Gastroesophageal sphincter (tissue), 4 donors: Measurements from ENCODE around the gene PHF23. TPM values are rescaled to one million over a fixed set of nuclear protein-coding genes. Genes with fewer than 3 reads are reported as not detected.

Source experiments
- ATAC-seq: fragments of 150-250 bp; one replicate; pipeline ENCODE4 v1.9.1; 2016; ENCODE audit warnings: mild to moderate bottlenecking, moderate library complexity
- H3K27ac ChIP-seq, 4 donors: fragments of 200-600 bp; sonication (generic) in 3 of 4; 1 replicate in 3 of 4; 2 replicates in 1 of 4; pipeline ENCODE4 v1.5.1; 2016 to 2019
- H3K27me3 ChIP-seq: fragments of 200-600 bp; sonication (generic); one replicate; pipeline ENCODE4 v1.5.1; 2019
- H3K36me3 ChIP-seq, 2 donors: fragments of 200-600 bp; sonication (generic); one replicate each; pipeline ENCODE4 v1.5.1; 2019; ENCODE audit warnings: control low read depth in 1 of 2
- H3K4me1 ChIP-seq, 3 donors: fragments of 200-600 bp; sonication (generic); 1 replicate in 2 of 3; 2 replicates in 1 of 3; pipeline ENCODE4 v1.5.1; 2016 to 2019; ENCODE audit warnings: control low read depth in 2 of 3
- H3K4me3 ChIP-seq, 2 donors: fragments of 200-600 bp; sonication (generic); one replicate each; pipeline ENCODE4 v1.5.1; 2019; ENCODE audit warnings: mild to moderate bottlenecking in 1 of 2, moderate library complexity in 1 of 2
- H3K9me3 ChIP-seq, 3 donors: fragments of 200-600 bp; sonication (generic); one replicate each; pipeline ENCODE4 v1.5.1; 2017 to 2019; ENCODE audit warnings: control low read depth in 2 of 3
- CTCF ChIP-seq, 4 experiments: fragments of 200-600 bp in 2 of 4; fragments of 450-650 bp in 2 of 4; sonication (generic) in 1 of 4; IDR thresholded peaks; one replicate each; pipeline ENCODE4 v1.5.1; 2017 to 2019; ENCODE audit warnings: antibody characterized with exemption in 4 of 4, mild to moderate bottlenecking in 2 of 4, moderate library complexity in 2 of 4
- EP300 ChIP-seq: sonication (generic); formaldehyde crosslinking; IDR thresholded peaks from one replicate; pipeline ENCODE4 v1.6.1; 2017; ENCODE audit warnings: antibody characterized with exemption, mild to moderate bottlenecking
- POLR2A ChIP-seq, 2 donors: fragments of 450-650 bp; IDR thresholded peaks; one replicate each; pipeline ENCODE4 v1.6.1; 2017; ENCODE audit warnings: antibody characterized with exemption in 2 of 2, mild to moderate bottlenecking in 2 of 2, moderate library complexity in 1 of 2
- POLR2AphosphoS5 ChIP-seq: sonication (generic); formaldehyde crosslinking; IDR thresholded peaks from one replicate; pipeline ENCODE4 v1.6.1; 2017; ENCODE audit warnings: antibody characterized with exemption
- WGBS, 2 donors: methylation state at CpG; one replicate each; pipeline ENCODE4 v1.1.5; 2018; ENCODE audit warnings: low coverage in 1 of 2; 5-methylcytosine and 5-hydroxymethylcytosine counted together
- total RNA-seq, 4 donors: library from RNA; depleted of rRNA; stranded (reverse); fragments of >200 nt; gene quantifications; one replicate each; pipeline ENCODE4 v1.1.0, GENCODE V29; 2016

PHF23 gene
- total RNA-seq, result 10 to 100 TPM; 29.4 to 38.2 (median 31.0) TPM

DNA sequence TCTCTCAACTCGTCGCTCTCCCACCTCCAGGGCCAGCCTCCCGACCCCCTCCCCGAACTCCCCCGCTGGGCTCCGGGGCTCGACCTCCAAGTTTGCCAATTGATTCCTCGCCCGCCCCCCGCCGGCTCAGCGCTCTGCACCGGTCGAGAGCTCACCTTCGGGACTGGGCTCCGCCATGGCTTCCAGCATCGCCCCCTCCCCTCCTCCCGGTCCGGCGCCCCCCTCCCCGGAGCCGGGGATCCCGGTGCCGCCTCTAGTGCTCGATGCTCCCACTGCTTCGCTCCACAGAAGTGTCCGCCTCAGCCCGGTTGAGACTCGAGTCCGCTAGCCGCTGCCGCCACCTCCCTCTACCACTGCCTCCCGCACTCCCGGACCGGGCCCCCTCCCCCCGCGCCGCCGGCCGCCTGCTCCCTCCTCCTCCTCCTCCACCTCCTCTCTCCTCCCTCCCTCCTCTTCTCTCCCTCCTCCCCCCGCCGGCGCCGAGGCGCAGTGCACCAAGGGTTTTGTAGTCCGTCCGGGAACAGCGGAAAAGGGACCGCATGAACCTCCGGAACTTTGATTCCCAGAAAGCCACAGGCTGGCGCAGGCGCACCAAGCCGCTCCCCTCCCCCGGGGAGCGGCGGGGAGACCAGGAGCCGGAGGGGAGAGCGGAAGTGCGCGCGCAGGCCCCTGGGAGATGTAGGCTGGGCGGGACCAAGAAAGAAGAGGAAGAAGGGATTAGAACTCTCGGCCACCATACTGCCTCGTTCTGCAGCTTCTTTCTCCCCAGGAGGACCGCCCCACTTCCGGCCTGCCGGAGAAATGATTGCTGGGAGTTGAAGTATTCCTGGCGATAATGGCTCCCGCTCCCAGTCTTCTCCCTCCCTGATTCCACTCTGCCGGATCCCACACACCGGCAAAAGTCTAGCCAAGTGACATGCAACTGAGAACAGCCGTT lies at the start of gene PHF23:
PHF23 (minus strand) TSS at position 367 of the 937 bp plus-strand sequence; CDS start at position 189, 178 bp downstream.
- peak; percentile 87 for ATAC-seq
- Histone ChIP-seq H3K27me3 (no peaks in the 10 kb centered on the region), H3K4me3 (peak within 1 kb of the TSS; percentile 90 to 99), H3K9me3 (no peaks in the 10 kb centered on the region), H3K27ac (peak within 1 kb of the TSS; percentile 82 to 98 (median 96)), H3K36me3 (peaks cover 0 to 42% of the 10 kb centered on the region in 2 donors), H3K4me1 (peaks cover 8 to 67% (median 33%) of the 10 kb centered on the region in 3 donors)
- 0 to 1% methylated on average over 5 to 15 of the region's 72 CpGs for WGBS, 2 donors
- TF ChIP-seq POLR2AphosphoS5 (peak; percentile 81), POLR2A (IDR thresholded peaks at IDR 0.05) (peak; percentile 40 to 56), CTCF (IDR thresholded peaks at IDR 0.05) (peak in 3 of 4 experiments; percentile 8 to 58 (median 34)), EP300 (no peak)

DNA sequence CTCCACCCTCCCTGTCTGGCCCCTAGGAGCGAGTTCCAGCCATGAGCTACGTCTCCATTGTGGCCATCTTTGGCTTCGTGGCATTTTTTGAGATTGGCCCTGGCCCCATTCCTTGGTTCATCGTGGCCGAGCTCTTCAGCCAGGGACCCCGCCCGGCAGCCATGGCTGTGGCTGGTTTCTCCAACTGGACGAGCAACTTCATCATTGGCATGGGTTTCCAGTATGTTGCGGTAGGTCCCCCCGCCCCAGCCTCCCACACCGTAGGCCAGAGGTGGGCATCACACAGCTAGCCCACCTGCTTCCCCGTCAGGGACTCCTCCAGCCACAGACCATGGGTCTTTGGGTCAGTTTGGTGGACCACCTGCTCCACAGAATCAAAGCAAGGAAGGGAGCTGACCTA lies 46.4 kb upstream of the PHF23 start:
- peak overlapping the region in 3 of 4 donors; percentile 95 to 98 (median 98) for H3K27ac ChIP-seq
- H3K27me3 ChIP-seq, result peaks cover 12% of the 10 kb centered on the region
- no peak for TF ChIP-seq CTCF (IDR thresholded peaks at IDR 0.05)
- TF ChIP-seq EP300, result no peak
- TF ChIP-seq POLR2AphosphoS5, result no peak
- TF ChIP-seq POLR2A (IDR thresholded peaks at IDR 0.05), result no peak
- WGBS, 2 donors, result 60 to 73% methylated on average over 3 to 4 of the region's 12 CpGs
- H3K36me3 ChIP-seq, result peaks cover 0 to 45% of the 10 kb centered on the region in 2 donors
- no peaks in the 10 kb centered on the region for H3K9me3 ChIP-seq
- peaks cover 0 to 95% (median 23%) of the 10 kb centered on the region in 3 donors for H3K4me1 ChIP-seq
- H3K4me3 ChIP-seq, result no peak overlapping the region
- ATAC-seq, result no peak

- Histone ChIP-seq H3K27ac (peak overlapping the region in 3 of 4 donors; percentile 95 to 98 (median 98)), H3K4me3 (peak overlapping the region in 1 of 2 donors; percentile 86), H3K27me3 (peaks cover 4% of the 10 kb centered on the region), H3K36me3 (peaks cover 0 to 45% of the 10 kb centered on the region in 2 donors), H3K9me3 (no peaks in the 10 kb centered on the region), H3K4me1 (peaks cover 0 to 94% (median 24%) of the 10 kb centered on the region in 3 donors)
- TF ChIP-seq POLR2AphosphoS5, result no peak
- no peak for TF ChIP-seq CTCF (IDR thresholded peaks at IDR 0.05)
- no peak for TF ChIP-seq EP300
- no peak for TF ChIP-seq POLR2A (IDR thresholded peaks at IDR 0.05)
- no peak for ATAC-seq
- WGBS, 2 donors, result no CpG with 5 or more reads among the region's 16 CpGs
These were observed 45.7 kb upstream of the PHF23 start for GRCh38 chr17:7284911-7285310.

DNA sequence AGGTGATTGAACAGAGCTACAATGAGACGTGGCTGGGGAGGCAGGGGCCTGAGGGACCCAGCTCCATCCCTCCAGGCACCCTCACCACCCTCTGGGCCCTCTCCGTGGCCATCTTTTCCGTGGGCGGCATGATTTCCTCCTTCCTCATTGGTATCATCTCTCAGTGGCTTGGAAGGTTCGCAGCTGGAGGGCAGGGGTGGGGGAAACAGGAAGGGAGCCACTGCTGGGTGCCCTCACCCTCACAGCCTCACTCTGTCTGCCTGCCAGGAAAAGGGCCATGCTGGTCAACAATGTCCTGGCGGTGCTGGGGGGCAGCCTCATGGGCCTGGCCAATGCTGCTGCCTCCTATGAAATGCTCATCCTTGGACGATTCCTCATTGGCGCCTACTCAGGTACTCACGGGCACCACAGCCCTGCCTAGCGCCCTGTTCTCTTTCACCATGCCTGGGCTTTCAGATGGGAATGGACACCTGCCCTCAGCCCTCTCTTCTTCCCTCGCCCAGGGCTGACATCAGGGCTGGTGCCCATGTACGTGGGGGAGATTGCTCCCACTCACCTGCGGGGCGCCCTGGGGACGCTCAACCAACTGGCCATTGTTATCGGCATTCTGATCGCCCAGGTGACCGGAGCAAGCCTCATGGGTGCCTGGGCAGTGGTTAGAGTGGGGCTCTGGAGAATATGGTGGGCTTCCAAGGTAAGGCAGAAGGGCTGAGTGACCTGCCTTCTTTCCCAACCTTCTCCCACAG lies 44.4 kb upstream of the PHF23 start:
- Histone ChIP-seq H3K4me1 (peaks cover 0 to 82% (median 24%) of the 10 kb centered on the region in 3 donors), H3K9me3 (no peaks in the 10 kb centered on the region), H3K27me3 (no peaks in the 10 kb centered on the region), H3K27ac (peak overlapping the region; percentile 81 to 98 (median 96)), H3K4me3 (peak overlapping the region; percentile 53 to 86), H3K36me3 (peaks cover 0 to 45% of the 10 kb centered on the region in 2 donors)
- no peak for TF ChIP-seq POLR2AphosphoS5
- no peak for TF ChIP-seq CTCF (IDR thresholded peaks at IDR 0.05)
- TF ChIP-seq EP300, result no peak
- WGBS, 2 donors, result 85% methylated on average over 5 of the region's 18 CpGs; no CpG with 5 or more reads in 1 of the 2 donors
- ATAC-seq, result no peak
